Mesenchymal stem cell (in vitro differentiated cells and primary cell): ENCODE results near the gene ASTN2.

Experiments used
- DNase-seq: peaks from one replicate; pipeline ENCODE4 v3.0.0-alpha.2; 2013
- H2AFZ ChIP-seq: one replicate; pipeline ENCODE4 v1.6.1; 2013; ENCODE audit warnings: low read depth, mild to moderate bottlenecking, control low read depth, inconsistent platforms, low read length, moderate library complexity
- H2AK5ac ChIP-seq: 2 replicates; pipeline ENCODE4 v1.6.1; 2013; ENCODE audit warnings: low read length, moderate library complexity, mild to moderate bottlenecking, inconsistent platforms; ENCODE audit not compliant: severe bottlenecking
- H2BK120ac ChIP-seq: one replicate; pipeline ENCODE4 v1.6.1; 2013; ENCODE audit warnings: low read depth, mild to moderate bottlenecking, inconsistent platforms, low read length, moderate library complexity
- H2BK12ac ChIP-seq, 2 experiments: one replicate each; pipeline ENCODE4 v1.6.1; 2013; ENCODE audit warnings: inconsistent platforms in 2 of 2, low read length in 2 of 2, mild to moderate bottlenecking in 2 of 2, moderate library complexity in 2 of 2, control low read depth in 1 of 2
- H2BK15ac ChIP-seq: one replicate; pipeline ENCODE4 v1.6.1; 2013; ENCODE audit warnings: mild to moderate bottlenecking, low read depth, inconsistent platforms; ENCODE audit not compliant: poor library complexity, severe bottlenecking
- H2BK5ac ChIP-seq: 2 replicates; pipeline ENCODE4 v1.6.1; 2013; ENCODE audit warnings: low read depth, mild to moderate bottlenecking, low read length, control low read depth, inconsistent platforms; ENCODE audit not compliant: poor library complexity, severe bottlenecking
- H3K14ac ChIP-seq, 2 experiments: one replicate each; pipeline ENCODE4 v1.6.1; 2013; ENCODE audit warnings: inconsistent platforms in 2 of 2, low read length in 2 of 2, control low read depth in 1 of 2, mild to moderate bottlenecking in 1 of 2, moderate library complexity in 1 of 2
- H3K18ac ChIP-seq, 2 experiments: one replicate each; pipeline ENCODE4 v1.6.1; 2013; ENCODE audit warnings: inconsistent platforms in 2 of 2, low read length in 2 of 2, control low read depth in 1 of 2, low read depth in 1 of 2, mild to moderate bottlenecking in 1 of 2
- H3K23ac ChIP-seq, 2 experiments: one replicate each; pipeline ENCODE4 v1.6.1; 2013; ENCODE audit warnings: inconsistent platforms in 2 of 2, low read length in 2 of 2, mild to moderate bottlenecking in 2 of 2, moderate library complexity in 2 of 2, control low read depth in 1 of 2
- H3K27ac ChIP-seq: 2 replicates; pipeline ENCODE4 v1.5.1; 2013; ENCODE audit warnings: mild to moderate bottlenecking, moderate library complexity, low read length, control low read depth, inconsistent platforms; ENCODE audit not compliant: poor library complexity, severe bottlenecking
- H3K27me3 ChIP-seq, 2 experiments: 2 replicates each; pipeline versions ENCODE4 v1.6.1 to v1.7.0; 2013; ENCODE audit warnings: low read length in 2 of 2, mild to moderate bottlenecking in 2 of 2, moderate library complexity in 2 of 2, control low read depth in 1 of 2, inconsistent platforms in 1 of 2; ENCODE audit not compliant: control insufficient read depth in 1 of 2, insufficient read depth in 1 of 2
- H3K36me3 ChIP-seq, 2 experiments: 2 replicates each; pipeline versions ENCODE4 v1.6.1 to v1.7.0; 2013; ENCODE audit warnings: low read length in 2 of 2, control low read depth in 1 of 2, inconsistent platforms in 1 of 2, low read depth in 1 of 2, mild to moderate bottlenecking in 1 of 2; ENCODE audit not compliant: insufficient read depth in 2 of 2, control insufficient read depth in 1 of 2
- H3K4ac ChIP-seq, 2 experiments: one replicate each; pipeline ENCODE4 v1.6.1; 2013; ENCODE audit warnings: inconsistent platforms in 2 of 2, low read length in 2 of 2, mild to moderate bottlenecking in 2 of 2, moderate library complexity in 2 of 2, control low read depth in 1 of 2, low read depth in 1 of 2
- H3K4me1 ChIP-seq: 2 replicates; pipeline ENCODE4 v1.6.1; 2013; ENCODE audit warnings: low read depth, low read length, control low read depth; ENCODE audit not compliant: control insufficient read depth, insufficient read depth
- H3K4me2 ChIP-seq: 2 replicates; pipeline ENCODE4 v1.6.1; 2013; ENCODE audit warnings: low read length, mild to moderate bottlenecking, inconsistent platforms; ENCODE audit not compliant: poor library complexity, severe bottlenecking
- H3K4me3 ChIP-seq, 2 experiments: 2 replicates each; pipeline versions ENCODE4 v1.5.1 to v1.7.0; 2013; ENCODE audit warnings: low read length in 2 of 2, mild to moderate bottlenecking in 2 of 2, control low read depth in 1 of 2, low read depth in 1 of 2; ENCODE audit not compliant: insufficient read depth in 1 of 2
- H3K79me1 ChIP-seq: replicated peaks from 2 replicates; pipeline ENCODE4 v1.6.1; 2013; ENCODE audit warnings: mild to moderate bottlenecking, control low read depth, low read length, inconsistent platforms; ENCODE audit not compliant: poor library complexity, severe bottlenecking
- H3K9ac ChIP-seq: 2 replicates; pipeline ENCODE4 v1.7.0; 2013; ENCODE audit warnings: mild to moderate bottlenecking, low read length, moderate library complexity
- H3K9me3 ChIP-seq: 2 replicates; pipeline ENCODE4 v1.7.0; 2013; ENCODE audit warnings: mild to moderate bottlenecking, low read length; ENCODE audit not compliant: control insufficient read depth
- H4K8ac ChIP-seq: one replicate; pipeline ENCODE4 v1.6.1; 2013; ENCODE audit warnings: inconsistent platforms, mild to moderate bottlenecking, low read length, moderate library complexity
- H4K91ac ChIP-seq: one replicate; pipeline ENCODE4 v1.6.1; 2013; ENCODE audit warnings: mild to moderate bottlenecking, low read length, inconsistent platforms
- WGBS: methylation state at CpG from one replicate; pipeline ENCODE4 v1.1.7; 2013; ENCODE audit warnings: mixed read lengths; 5-methylcytosine and 5-hydroxymethylcytosine counted together

ASTN2 gene

DNA sequence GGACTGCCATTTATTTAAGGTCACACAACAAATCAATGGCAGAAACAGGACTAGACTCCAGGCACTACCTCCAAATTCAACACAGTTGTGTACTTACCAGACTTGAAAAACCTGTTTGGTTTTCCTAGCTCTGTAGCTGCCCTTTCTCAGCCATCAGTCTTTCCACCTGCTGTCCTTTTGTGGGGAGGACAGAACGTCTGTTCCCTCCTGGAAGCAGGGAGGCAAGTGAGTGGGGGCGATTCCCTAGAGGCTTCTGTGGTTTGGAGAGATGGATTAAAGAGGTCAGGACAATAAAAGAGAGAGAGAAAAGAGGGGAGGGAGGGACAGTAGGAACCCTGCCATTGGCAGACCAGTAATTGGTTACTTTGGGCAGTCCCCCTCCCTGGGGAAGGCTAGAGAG, 14.7 kb downstream of the ASTN2 start:
- Histone ChIP-seq H3K18ac (no peak overlapping the region), H3K36me3 (no peaks in the 10 kb centered on the region), H3K9ac (no peak overlapping the region), H2BK12ac (no peak overlapping the region), H2BK5ac (no peak overlapping the region), H4K8ac (no peak overlapping the region), H3K27me3 (no peaks in the 10 kb centered on the region), H3K4ac (no peak overlapping the region), H2BK15ac (no peak overlapping the region), H2AK5ac (no peak overlapping the region), H3K27ac (no peak overlapping the region), H3K4me2 (no peak overlapping the region), H3K14ac (no peak overlapping the region), H3K23ac (no peak overlapping the region), H3K9me3 (no peaks in the 10 kb centered on the region), H3K4me3 (no peak overlapping the region), H3K4me1 (no peaks in the 10 kb centered on the region), H3K79me1 (no peaks in the 10 kb centered on the region), H4K91ac (no peak overlapping the region), H2BK120ac (no peak overlapping the region), H2AFZ (no peak overlapping the region)
- no peak for DNase-seq
- WGBS = 44% methylated on average over 2 of the region's 2 CpGs

- H3K79me1 ChIP-seq = no peaks in the 10 kb centered on the region
- H4K8ac ChIP-seq = no peak overlapping the region
- no peaks in the 10 kb centered on the region for H3K9me3 ChIP-seq
- no peak overlapping the region for H3K18ac ChIP-seq
- H3K27ac ChIP-seq = no peak overlapping the region
- H2BK5ac ChIP-seq = no peak overlapping the region
- no peak overlapping the region for H2BK15ac ChIP-seq
- H3K4ac ChIP-seq = no peak overlapping the region
- H3K27me3 ChIP-seq = no peaks in the 10 kb centered on the region
- H2AFZ ChIP-seq = no peak overlapping the region
- 81% methylated on average over 4 of the region's 5 CpGs for WGBS
- no peak overlapping the region for H3K4me2 ChIP-seq
- H3K4me1 ChIP-seq = no peaks in the 10 kb centered on the region
- no peak overlapping the region for H2AK5ac ChIP-seq
- no peak overlapping the region for H2BK12ac ChIP-seq
- H3K23ac ChIP-seq = no peak overlapping the region
- H2BK120ac ChIP-seq = no peak overlapping the region
- H3K14ac ChIP-seq = no peak overlapping the region
- H4K91ac ChIP-seq = no peak overlapping the region
- no peaks in the 10 kb centered on the region for H3K36me3 ChIP-seq
- H3K9ac ChIP-seq = no peak overlapping the region
- H3K4me3 ChIP-seq = no peak overlapping the region
- DNase-seq = no peak
Observed at GRCh38 chr9:117395151-117395650, 19.7 kb downstream of the ASTN2 start.

DNA sequence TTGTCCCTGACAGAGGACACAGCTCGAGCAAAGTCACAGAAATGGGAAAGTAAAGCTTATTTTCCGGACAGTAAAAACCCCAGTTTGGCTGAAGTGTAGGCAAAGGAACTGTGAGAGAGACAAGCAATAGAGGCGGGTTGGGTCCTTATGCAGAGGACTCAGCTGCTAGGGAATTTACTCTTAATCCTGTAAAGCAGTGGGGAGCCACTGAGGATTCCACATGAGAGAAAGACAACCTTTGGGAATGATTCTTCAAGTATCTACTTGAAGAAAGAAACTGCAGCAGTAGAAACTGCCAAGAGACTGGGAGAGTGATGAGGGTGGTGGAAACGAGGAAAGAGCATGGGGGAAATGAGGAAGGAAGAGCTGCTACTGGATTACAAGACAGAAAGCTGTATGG, 20.2 kb downstream of the ASTN2 start:
- no peaks in the 10 kb centered on the region for H3K27me3 ChIP-seq
- no peak overlapping the region for H3K14ac ChIP-seq
- H2BK5ac ChIP-seq = no peak overlapping the region
- no peak overlapping the region for H2AK5ac ChIP-seq
- H3K23ac ChIP-seq = no peak overlapping the region
- H3K4me3 ChIP-seq = no peak overlapping the region
- H4K8ac ChIP-seq = no peak overlapping the region
- H2BK120ac ChIP-seq = no peak overlapping the region
- no peak overlapping the region for H3K4ac ChIP-seq
- no peak overlapping the region for H3K9ac ChIP-seq
- no peak overlapping the region for H3K18ac ChIP-seq
- H2AFZ ChIP-seq = no peak overlapping the region
- H2BK12ac ChIP-seq = no peak overlapping the region
- 60% methylated on average over 4 of the region's 4 CpGs for WGBS
- no peak overlapping the region for H4K91ac ChIP-seq
- no peaks in the 10 kb centered on the region for H3K4me1 ChIP-seq
- no peaks in the 10 kb centered on the region for H3K36me3 ChIP-seq
- no peak for DNase-seq
- no peak overlapping the region for H2BK15ac ChIP-seq
- no peak overlapping the region for H3K27ac ChIP-seq
- no peaks in the 10 kb centered on the region for H3K79me1 ChIP-seq
- no peak overlapping the region for H3K4me2 ChIP-seq
- H3K9me3 ChIP-seq = no peaks in the 10 kb centered on the region

DNA sequence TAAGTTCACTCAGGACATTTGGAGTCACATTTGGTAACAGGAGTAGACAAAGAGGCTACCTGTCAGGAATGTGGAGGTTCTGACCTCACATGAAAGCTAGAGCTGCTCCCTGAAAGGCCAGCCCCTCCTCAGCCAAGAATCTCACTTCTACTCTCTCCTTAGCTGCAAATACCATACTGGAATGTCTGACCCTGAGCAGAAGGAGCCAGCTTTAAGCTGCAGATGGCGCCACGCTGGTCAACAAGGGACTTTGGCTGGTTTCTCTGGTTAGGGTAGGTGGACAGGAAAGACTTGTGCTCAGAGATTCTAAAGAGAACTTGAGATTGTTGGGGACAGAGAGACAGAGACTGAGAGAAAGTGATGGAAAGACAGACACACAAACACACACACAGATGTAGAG, 21.9 kb downstream of the ASTN2 start:
- H3K4me2 ChIP-seq = no peak overlapping the region
- H2BK120ac ChIP-seq = no peak overlapping the region
- H3K14ac ChIP-seq = no peak overlapping the region
- H3K18ac ChIP-seq = no peak overlapping the region
- H3K36me3 ChIP-seq = no peaks in the 10 kb centered on the region
- H3K4me3 ChIP-seq = no peak overlapping the region
- no peak overlapping the region for H2AK5ac ChIP-seq
- H2BK12ac ChIP-seq = no peak overlapping the region
- H2AFZ ChIP-seq = no peak overlapping the region
- DNase-seq = no peak
- H3K79me1 ChIP-seq = no peaks in the 10 kb centered on the region
- no peak overlapping the region for H3K23ac ChIP-seq
- no peak overlapping the region for H3K9ac ChIP-seq
- no peaks in the 10 kb centered on the region for H3K9me3 ChIP-seq
- H2BK15ac ChIP-seq = no peak overlapping the region
- 76% methylated on average over 2 of the region's 2 CpGs for WGBS
- no peak overlapping the region for H4K8ac ChIP-seq
- no peak overlapping the region for H3K4ac ChIP-seq
- no peaks in the 10 kb centered on the region for H3K4me1 ChIP-seq
- no peak overlapping the region for H4K91ac ChIP-seq
- H2BK5ac ChIP-seq = no peak overlapping the region
- H3K27me3 ChIP-seq = no peaks in the 10 kb centered on the region
- H3K27ac ChIP-seq = no peak overlapping the region
